Measurements from ENCODE around the gene AUH.

DNA sequence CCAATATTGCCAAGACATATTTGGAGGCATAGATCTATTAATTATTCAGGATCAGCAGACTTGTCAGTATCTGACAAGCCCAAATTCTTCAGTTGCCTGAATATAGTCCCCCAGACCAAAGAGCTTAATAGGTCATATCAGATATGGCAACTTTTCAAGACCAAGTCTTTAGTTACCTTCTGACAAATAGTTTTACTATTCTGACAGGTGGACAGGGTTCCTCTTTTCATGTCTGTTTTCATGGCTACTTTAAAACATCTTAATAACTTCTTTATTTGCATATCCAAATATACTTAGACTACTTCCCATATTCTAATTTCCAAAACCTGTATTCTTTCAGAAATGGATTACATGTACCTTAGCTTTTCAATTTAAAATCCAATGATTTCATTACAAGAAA, 65.4 kb downstream of the AUH start:
- TF ChIP-seq, protein P1, sequence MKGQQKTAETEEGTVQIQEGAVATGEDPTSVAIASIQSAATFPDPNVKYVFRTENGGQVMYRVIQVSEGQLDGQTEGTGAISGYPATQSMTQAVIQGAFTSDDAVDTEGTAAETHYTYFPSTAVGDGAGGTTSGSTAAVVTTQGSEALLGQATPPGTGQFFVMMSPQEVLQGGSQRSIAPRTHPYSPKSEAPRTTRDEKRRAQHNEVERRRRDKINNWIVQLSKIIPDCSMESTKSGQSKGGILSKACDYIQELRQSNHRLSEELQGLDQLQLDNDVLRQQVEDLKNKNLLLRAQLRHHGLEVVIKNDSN (IDR thresholded peaks at IDR 0.05): no peak
- TF ChIP-seq EP300 (IDR thresholded peaks at IDR 0.05; ENCODE audit: borderline replicate concordance) (no peak), YY1 (IDR thresholded peaks at IDR 0.05; ENCODE audit: low read depth) (no peak), FOXM1 (IDR thresholded peaks at IDR 0.05; ENCODE audit: borderline replicate concordance, low read depth) (no peak), RAD21 (IDR thresholded peaks at IDR 0.05; ENCODE audit: low read depth) (no peak), CEBPB (IDR thresholded peaks at IDR 0.05) (no peak)
- TF ChIP-seq, protein P2, sequence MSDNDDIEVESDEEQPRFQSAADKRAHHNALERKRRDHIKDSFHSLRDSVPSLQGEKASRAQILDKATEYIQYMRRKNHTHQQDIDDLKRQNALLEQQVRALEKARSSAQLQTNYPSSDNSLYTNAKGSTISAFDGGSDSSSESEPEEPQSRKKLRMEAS (IDR thresholded peaks at IDR 0.05): no peak

Data from Ishikawa (cell line).